Astrocyte of the spinal cord (primary cell): Measurements from ENCODE around the gene ADAP1.

Source experiments
- DNase-seq: peaks from one replicate; pipeline ENCODE4 v3.0.0; 2011; ENCODE audit warnings: low read depth, low spot score
- H3K4me3 ChIP-seq: 2 replicates; pipeline ENCODE4 v1.5.1; 2011; ENCODE audit warnings: low read depth, mild to moderate bottlenecking, low read length, moderate library complexity
- CTCF ChIP-seq: IDR thresholded peaks from 2 replicates; pipeline ENCODE4 v1.5.1; 2012; ENCODE audit warnings: low read depth, mild to moderate bottlenecking, low read length, inconsistent platforms
- in situ Hi-C: cut with HindIII; loops from 2 replicates; pipeline ENCODE4 v1.10.0; 2017; ENCODE audit warnings: low sequenced_read_pairs

The ADAP1 gene

DNA sequence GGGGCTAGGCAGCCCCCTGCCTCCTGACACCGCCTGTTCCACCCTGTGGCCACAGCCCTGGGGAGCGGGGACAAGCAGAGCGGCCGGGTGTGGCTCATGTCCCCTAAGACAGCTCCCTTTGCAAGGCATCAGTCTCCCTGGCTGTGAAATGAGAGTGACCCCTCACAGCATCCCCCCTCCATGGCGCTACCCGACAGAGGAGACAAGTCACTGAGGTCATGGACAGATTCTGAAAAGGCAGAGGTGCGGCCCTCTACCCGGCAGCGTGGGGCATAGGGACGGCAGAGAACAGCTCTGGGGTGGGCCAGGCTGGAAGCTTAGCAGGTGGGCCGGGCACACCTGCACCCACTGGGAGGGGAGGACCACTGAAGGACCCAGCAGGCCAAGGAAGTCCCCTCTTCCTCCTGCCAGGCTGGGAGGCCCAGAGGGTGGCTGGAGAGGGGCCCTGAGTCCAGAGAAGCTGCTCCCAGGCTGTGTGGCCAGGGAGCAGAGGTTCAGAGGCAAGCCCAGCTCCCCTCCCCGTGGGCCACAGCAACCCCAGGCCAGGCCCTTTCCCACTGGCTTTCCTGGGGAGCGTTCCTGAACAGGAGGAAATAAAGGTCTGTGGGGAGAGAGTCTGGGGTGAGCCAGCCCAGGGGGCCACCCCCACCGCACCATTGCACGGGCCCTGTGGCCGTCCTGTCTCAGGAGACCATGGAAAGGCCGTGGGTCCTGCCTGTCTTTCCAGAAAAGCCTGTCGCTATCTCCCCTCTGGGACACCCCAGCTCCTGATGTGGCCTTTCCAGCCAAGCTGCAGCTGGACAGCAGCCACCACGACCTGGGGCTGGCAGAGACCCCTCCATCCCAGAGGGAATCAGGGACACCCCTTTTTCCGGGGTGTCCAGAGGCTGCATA lies 1.7 kb downstream of the ADAP1 start:
- H3K4me3 ChIP-seq = no peak overlapping the region
- in situ Hi-C loops = no loop called here
- DNase-seq = no peak
- no peak for TF ChIP-seq CTCF

- H3K4me3 ChIP-seq = no peak overlapping the region
- no peak for TF ChIP-seq CTCF
- no peak for DNase-seq
- in situ Hi-C loops = no loop called here
These were observed 2.5 kb downstream of the ADAP1 start for GRCh38 chr7:951881-952547.

DNA sequence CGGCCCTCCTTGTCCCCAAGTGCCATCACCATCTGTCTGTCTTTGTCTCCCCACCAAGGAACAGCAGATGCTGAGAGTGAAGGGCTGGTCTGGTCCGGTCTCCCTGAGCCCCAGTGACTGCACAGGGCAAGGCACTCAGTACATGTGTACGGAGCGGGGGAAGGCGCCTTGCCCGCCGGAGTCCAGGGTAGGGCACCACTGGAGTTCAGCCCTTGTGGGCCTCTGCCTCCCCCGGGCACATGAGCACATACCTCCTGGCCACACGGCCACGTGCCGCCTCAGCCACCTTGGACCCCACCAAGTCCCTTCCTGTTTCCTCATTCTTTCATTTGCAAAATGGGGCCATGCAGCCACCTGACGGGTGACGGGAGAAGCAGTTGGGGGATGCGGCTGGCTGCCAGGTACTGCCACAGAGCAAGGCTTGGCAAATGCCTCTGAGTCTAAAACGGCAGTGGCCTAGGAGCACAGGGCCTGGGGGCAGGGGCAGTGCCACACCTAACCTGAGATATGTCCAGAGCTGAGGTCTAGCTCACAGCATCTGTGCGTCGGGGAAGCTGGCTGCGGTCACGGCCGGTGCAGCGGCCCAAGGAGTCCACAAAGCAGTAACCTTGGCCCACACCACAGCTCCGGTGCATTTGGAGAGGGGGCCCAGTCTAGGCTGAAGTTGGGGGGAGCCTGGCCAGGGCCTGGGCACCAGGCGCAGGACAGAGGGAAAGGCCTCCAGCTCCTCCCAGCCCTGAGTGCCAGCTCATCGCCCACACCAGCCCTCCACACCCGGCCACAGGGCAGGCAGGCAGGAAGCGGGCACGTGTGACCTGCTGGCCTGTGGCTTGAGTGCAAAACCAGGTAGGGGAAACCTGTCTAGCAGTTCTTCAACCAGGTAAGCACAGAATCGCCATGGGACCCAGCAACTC lies 5.2 kb downstream of the ADAP1 start:
- DNase-seq = no peak
- in situ Hi-C loops = no loop called here
- no peak for TF ChIP-seq CTCF
- H3K4me3 ChIP-seq = no peak overlapping the region

GRCh38 chr7:947391-948210 lies 6.9 kb downstream of the ADAP1 start:
- no peak overlapping the region for H3K4me3 ChIP-seq
- in situ Hi-C loops = no loop called here
- no peak for TF ChIP-seq CTCF
- DNase-seq = no peak

GRCh38 chr7:946256-946996 lies 8.1 kb downstream of the ADAP1 start:
- in situ Hi-C loops = no loop called here
- no peak overlapping the region for H3K4me3 ChIP-seq
- no peak for DNase-seq
- TF ChIP-seq CTCF = no peak
